GM23248 (cell line): Measurements from ENCODE around the gene FADS1.

Experiments
- EZH2 ChIP-seq: fragments of 200-600 bp; sonication (generic); IDR thresholded peaks from 2 replicates; pipeline ENCODE4 v1.6.1; 2018; ENCODE audit warnings: antibody characterized with exemption, mild to moderate bottlenecking; ENCODE audit not compliant: insufficient read depth, poor library complexity, severe bottlenecking
- EZH2phosphoT487 ChIP-seq: fragments of 200-600 bp; sonication (generic); IDR thresholded peaks from 2 replicates; pipeline ENCODE4 v1.6.1; 2018; ENCODE audit warnings: antibody characterized with exemption, moderate library complexity, mild to moderate bottlenecking, low read depth; ENCODE audit not compliant: insufficient read depth

DNA sequence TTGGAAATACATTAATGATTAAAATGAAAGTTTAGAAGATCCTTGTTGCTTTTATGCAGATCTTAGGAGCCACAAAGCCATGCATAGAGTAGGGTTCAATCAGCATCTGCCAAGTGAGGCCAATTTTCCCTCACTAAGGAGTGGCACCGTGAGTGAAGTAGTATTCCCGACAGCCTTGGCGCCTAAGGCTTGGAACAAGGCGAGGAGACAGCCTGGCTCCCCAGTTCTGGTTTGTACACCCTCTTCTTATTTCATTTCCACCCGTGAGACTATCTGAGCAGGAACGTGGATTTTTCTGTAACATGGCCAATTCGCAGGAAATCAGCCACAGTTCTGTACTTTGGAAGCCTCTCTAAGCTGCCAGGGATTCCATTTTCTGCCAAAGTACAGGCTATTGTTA is 33.9 kb upstream of the FADS1 start:
- no peak for TF ChIP-seq EZH2phosphoT487
- no peak for TF ChIP-seq EZH2
